Measurements from ENCODE around the gene FOXP2.
"Not testable (repeated sequence)": the region's sequence is repeated elsewhere in the genome, so short reads cannot be mapped to it uniquely, and the experiment has no call there.

FOXP2 gene

DNA sequence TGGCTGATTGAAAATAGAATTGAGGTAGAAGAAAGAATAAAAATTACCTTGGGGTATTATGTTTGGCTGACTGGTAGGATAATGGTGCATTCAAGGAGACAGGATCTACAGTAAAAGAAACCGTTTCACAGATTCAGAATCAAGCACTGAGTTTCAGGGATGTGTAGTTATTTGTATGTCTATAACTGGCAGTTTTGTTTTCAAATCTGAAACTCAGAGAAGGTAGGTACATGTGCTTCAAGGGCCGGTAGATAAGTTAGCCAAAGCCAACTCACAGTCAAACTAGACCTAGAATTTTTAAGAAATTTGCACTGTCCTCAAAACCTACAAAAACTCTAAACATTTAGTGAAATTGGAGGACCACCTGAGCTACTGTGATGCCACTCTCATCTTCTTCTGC is 191.5 kb downstream of the FOXP2 start:
- DNase-seq, result no peak

DNA sequence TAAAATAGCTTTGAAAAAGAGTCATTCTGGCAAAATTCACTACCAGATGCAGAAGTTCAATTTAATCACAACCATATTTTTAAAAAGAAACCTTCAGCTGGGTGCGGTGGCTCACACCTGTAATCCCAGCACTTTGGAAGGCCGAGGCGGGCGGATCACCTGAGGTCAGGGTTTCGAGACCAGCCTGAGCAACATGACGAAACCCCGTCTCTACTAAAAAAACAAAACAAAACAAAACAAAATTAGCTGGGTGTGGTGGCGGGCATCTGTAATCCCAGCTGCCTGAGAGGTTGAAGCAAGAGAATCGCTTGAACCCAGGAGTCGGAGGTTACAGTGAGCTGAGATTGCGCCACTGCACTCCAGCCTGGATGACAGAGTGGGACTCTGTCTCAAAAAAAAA is 194.2 kb downstream of the FOXP2 start:
- not testable (repeated sequence) for DNase-seq

DNA sequence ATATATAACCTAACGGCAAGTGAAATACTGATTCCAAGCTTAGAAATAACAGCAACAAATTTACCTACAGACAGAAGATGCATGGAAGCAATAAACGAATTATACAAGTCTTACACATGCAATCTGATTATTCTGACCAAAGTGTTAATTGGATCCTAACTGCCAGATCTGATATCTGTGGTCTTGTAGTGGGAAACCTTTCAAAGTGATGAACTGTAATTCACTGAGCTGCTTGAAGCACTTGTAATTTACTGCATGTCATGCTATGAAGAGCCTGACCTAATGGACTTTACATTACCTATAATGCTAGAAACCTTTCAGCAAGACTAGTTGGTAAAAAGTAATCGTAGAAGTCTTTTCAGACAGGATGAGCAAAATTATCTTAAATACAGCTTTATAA is 205.6 kb downstream of the FOXP2 start:
- DNase-seq, result no peak

DNA sequence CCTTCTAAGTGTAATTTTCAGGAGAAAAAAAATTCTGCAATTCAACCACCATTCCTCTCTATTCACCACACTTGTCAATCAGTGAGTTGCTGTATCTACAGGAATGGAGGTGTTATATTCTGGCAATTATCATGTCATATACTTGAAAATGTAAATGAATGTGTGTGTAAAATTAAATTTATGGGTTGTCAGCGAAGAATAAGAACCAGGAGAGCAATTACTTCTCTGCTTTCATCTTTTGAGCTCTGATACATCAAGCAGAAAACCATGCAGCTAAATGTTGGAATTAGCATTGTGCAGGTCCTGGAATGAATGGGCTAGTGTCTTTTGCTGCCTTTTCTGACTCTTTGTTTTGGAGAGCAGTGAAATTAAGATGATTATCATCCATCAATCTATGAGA is 207.6 kb downstream of the FOXP2 start:
- no peak for DNase-seq

DNA sequence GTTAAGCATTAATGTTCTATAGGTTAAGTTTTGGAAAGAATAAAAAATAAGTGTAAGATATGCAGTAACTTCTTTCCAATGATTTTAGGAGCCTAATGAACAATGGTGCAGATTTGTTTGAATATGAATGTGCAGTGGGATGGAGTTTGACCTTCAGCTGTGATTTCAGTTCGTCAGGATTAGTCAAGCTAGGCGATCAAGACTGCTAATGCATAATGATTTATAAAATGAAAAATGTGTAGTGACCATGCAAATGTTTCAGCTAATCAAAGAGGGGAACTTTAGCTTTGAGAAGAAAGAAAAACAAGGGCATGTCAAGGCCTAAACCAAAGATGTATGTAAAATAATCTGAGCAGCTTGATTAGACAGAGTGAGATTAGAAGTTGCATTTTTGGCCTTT is 208.5 kb downstream of the FOXP2 start:
- DNase-seq, result no peak

DNA sequence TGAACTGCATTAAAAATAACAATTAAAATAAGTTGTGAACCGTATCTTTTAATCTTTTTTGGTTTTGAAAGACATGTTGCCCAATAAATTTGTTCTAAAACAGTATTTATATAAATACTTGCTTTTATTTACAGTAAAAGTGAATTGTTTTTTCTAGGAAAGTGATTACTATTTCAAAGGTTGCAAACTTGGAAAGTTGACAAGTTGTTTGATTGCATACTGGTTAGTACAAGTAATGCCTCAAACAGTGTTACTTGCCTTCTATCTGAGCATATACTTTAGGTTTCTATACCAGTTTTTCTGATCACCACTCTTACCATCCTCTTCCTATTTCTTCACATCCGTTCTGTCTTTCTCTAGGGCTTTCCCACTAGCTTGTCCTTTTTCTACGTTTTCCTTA is 212.6 kb downstream of the FOXP2 start:
- DNase-seq, result no peak

DNA sequence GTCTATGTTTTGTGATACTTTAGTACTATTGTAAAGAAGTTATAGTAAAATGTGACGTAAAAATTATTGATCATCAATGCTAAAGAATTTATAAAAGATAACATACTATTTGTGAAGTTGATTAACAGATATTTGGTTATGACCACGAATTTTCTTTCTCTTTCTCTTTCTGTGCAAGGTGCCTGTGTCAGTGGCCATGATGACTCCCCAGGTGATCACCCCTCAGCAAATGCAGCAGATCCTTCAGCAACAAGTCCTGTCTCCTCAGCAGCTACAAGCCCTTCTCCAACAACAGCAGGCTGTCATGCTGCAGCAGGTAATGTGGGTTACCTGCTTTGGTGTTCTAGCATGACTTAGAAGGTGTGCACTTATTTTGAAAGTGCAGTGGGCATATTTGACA is 213.7 kb downstream of the FOXP2 start:
- DNase-seq, result no peak

DNA sequence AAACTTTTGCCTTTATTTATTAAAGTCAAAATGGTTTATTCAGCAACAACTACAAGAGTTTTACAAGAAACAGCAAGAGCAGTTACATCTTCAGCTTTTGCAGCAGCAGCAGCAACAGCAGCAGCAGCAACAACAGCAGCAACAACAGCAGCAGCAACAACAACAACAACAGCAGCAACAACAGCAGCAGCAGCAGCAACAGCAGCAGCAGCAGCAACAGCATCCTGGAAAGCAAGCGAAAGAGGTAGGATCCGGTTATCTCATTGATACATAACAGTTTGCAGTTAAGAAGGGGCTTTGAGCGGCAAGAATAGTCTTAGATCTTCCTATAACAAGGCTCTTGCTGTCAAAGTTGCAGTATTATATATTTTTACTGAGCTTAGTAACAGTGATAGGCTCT is 215.1 kb downstream of the FOXP2 start:
- no peak for DNase-seq

DNA sequence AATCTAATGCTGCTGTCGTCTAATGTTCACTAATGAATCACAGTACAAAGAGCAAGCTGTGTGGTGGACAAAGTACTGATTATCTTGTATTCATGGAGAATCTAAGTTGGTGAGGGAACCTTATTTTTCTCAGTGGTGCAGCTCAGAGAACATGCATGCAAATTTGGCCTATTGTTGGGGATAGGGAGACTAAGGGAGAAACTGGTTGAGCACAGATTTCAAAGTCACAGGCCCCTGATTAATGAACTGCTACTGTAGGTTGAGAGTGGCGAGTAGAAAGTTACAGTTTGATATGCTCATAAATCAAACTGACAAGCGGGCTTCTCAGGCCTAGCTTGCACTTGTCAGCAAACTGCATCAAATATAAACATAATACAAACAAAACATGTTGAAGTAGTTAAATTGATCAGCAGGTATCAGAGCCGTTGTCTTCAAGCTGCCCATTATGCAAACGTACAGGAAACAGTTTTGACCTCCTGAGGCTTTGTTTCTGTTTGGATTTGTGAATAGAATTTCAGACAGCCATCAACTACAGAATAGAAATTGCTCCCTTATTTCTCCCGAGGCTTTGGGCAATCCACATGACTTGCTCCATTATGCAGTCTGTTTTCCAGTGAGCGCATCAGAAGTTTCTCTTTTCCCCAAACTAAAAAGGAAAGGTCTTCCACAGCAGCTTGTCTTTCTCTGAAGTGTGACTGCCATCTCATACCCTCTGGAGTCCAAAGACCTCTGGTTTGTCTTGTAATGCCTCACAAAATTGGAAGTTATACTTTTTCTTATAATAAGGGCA is 215.8 kb downstream of the FOXP2 start:
- DNase-seq, result no peak

DNA sequence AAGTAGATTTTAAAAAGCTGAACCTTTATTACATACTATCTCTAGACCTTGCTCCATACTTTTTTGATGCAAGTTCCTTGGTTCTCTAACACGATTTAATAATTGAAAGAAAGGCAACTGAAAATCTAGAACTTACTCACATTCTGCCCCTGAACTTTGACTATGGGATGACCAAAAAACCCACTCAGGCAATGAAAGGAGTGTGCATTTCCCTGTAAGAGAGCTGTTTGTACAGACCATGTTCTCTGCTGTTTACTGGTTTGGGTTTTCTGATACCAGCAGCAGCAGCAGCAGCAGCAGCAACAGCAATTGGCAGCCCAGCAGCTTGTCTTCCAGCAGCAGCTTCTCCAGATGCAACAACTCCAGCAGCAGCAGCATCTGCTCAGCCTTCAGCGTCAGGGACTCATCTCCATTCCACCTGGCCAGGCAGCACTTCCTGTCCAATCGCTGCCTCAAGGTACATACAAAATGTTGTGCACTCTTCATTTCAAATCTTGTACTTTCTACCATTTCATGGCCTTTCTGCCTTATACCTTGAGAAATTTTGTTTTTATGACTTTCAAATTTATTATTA is 216.7 kb downstream of the FOXP2 start:
- DNase-seq, result no peak

DNA sequence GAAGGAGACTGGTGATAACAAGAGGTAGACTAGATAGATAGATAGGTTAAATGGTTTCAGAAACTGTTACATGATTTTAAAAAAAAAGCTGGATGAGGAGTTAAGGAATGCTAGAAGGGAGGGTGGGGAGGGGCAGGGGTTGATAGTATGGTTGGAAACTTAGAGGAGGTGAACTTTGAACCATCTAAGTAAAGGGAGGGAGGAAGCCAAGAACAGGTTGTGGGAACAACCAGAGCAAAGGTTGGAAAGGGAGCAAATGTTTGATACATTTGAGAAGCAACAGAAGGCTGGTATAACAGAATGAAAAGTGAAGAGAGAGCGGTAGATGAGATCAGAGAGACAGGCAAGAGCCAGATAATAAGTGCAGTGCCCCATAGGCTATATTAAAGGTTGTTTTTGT is 224.8 kb downstream of the FOXP2 start:
- no peak for DNase-seq

DNA sequence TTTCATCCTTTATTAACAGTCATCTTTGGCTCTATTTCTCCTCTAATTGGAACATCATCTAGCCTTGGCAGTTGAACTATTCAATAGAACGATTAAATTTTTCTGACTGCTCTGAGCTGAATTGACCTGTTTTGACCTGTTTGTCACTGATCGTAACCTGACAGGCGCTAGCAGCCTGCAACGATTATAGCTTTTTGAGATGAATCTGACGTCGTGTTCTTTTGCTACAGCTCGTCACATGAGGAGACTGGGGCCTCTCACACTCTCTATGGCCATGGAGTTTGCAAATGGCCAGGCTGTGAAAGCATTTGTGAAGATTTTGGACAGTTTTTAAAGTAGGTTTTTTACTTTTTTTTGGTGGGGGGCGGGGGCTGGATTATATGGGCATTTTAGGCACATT is 229.8 kb downstream of the FOXP2 start:
- no peak for DNase-seq

DNA sequence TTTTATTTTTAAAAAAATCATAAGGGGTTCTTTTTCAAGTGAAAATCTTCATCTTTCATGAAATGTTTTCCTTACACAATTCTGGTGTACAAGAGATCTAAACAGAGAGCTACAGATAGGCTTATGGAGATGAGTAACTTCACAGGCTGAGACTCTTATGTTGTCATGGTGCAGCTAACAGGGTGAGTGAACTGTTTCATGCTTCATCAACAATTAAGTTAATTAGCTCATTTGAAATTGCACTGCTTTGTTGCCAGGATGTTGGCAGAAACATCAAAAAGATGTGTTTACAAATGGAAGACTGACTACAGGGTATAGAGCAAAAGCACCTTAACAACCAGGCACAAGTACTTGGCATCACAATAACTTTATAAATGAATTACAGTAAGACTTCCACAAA is 230.8 kb downstream of the FOXP2 start:
- DNase-seq, result no peak

DNA sequence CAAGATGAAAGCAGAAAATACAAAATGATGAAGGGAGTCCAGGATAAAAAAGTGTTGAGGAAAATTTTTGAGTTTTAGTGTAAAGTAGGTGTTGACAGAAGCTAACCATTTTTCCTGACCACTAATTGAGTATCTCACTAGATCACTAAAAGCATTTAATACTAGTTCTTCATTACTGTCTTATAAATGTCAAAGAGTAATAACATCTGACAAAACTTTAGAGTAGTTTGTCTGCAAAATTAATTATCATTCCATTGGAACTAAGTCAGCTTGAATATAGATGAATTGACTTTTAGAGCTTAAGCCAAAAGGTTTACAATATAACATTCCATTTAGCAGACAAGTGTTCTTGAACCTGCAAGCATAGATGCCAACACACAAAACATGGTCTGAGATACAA is 232.9 kb downstream of the FOXP2 start:
- DNase-seq, result no peak

DNA sequence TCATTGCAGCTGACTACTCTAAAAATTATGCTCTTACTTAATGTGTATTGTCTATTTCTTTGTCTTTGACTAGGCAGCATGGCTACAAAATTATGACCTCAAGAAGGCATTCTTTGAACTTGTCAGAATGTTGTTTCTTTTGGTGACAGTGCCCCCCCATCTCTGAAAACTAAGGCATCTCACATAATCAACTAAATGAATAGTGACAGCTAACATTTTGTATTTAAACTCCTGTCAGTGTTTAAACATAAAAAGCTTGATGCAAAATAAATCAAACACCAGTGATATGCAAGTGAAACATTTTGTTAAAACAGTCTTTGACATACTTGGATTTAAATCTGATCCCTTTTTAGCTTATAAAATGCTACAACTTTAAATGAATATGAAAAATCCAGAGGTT is 233.5 kb downstream of the FOXP2 start:
- no peak for DNase-seq

DNA sequence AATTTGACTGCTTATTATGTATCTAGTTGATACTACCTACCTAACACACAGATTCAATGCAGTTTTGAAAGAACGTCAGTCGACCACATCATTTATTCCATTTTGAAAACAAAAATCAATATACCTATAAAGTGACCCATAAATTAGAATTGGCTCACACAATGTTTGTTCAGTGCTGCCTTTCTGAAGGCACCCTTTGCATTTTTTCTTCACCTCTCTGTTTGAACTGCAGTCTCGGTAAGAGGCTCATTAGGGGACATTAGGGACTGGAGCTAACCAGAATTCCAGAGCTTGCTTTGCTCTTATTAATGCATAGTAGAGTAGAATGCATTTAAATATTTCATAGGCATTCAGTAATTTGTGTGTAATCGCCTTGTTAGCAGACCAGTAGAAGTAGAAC is 234.1 kb downstream of the FOXP2 start:
- DNase-seq, result no peak

DNA sequence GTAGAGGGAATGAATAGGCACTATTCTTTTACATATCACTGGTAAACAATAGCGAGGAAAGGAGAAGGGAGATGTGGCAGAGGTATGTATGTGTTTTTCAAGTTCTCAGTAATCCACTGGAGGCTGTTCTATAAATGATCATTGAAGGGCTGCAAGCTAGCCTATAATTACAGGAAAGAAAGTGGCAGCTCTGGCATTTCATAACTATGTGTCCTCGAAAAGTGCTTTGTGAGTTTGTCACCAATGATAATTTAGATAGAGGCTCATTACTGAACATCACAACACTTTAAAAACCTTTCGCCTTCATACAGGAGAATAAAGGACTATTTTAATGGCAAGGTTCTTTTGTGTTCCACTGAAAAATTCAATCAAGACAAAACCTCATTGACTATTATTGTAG is 235.1 kb downstream of the FOXP2 start:
- no peak for DNase-seq

DNA sequence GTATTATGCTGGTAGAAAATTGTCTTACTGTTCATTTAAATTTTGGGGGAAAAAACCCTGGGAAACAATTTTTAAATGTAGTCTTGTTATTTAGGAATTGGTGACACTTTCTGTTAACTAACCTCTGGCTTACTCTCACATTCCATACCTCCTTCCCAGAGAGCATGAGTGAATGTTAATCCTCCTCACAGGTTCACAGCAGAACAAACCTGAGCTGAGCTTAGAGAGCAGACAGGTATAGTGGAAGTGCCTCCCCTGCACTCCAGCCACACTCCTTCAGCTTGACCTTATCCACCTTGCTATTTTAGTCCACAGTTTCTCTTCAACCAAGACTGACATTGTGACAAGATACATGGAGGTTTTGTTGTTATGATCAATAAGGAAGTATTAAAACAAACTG is 235.9 kb downstream of the FOXP2 start:
- no peak for DNase-seq

DNA sequence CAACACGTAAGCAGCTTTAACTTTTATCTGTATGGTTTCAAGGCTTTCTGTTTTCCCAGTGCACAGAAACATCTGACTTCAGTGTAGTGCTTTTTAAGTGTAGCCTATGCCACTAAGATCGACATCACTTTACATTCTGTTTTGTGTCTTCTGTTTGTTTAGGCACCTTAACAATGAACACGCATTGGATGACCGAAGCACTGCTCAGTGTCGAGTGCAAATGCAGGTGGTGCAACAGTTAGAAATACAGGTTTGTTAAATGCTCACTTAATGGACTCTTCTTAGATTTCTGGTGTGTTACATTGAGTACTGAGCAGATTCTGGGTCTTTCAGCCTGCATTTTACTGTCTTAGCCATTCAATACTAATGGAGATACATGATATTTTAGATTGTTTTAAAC is 237.4 kb downstream of the FOXP2 start:
- DNase-seq, result no peak

DNA sequence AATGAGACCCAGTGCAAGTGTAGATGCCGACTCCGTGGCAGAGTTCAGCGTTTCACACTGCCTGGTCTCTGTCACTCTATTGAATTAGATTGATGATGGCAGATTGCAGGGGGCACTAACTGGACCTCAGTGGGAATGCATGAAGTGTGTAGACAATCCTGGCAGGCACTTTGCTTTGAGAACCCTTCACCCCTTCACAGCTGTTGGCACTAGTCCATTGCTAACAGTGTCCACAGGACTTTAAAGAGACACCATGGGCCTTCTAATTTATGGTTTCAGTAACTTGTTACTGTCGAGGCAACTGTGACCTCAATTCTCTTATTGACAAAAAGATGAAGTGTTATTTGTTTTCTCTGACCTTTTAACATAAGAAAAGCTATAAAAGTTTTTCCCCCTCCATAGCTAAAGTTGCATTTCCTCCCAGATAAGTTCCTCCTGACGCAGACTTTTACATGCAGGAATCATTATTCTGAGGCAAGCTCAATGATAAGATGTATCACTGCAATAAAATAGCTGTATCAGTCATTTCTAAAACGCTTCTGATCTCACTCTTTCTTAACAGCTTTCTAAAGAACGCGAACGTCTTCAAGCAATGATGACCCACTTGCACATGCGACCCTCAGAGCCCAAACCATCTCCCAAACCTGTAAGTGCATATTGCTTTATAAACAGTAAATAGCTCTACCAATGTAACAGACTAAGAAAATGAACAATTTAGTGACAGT is 238.9 kb downstream of the FOXP2 start:
- DNase-seq, result no peak

DNA sequence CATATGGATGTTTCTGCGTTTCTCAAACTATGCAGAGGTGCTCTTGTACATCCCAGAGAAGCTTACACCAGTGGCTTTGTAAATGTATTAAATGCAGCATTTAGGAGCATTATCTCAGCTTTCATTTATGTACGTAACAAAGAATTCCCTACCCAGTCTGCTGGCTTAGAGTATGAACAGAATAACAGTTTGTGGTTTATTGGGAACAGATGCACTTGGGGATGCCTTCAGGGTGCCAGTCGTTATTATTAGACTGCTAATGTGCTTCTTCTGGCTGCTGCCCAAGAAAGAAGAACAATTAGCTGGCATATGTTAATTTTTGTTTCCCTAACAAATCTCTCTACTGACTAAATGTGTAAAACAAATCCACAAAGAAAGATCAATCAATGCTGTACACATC is 241.9 kb downstream of the FOXP2 start:
- no peak for DNase-seq

DNA sequence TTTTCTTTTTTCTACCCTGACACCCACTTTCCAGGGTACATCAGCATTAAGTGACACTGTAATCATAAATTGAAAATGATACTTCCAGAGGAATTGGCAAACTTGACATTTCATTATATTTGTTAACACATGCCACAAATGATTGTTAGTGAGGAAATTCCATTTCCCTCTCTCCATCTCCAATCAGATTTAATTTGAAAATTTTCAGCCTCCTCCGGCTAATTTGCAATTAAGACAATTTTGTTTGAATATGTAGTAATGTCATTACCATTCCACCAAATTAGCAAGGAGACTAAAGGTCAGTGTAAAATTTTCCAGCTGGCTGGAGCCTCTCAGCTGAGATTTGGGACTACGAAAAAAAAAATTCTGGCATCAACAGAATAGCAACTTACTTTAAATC is 242.7 kb downstream of the FOXP2 start:
- DNase-seq, result no peak

DNA sequence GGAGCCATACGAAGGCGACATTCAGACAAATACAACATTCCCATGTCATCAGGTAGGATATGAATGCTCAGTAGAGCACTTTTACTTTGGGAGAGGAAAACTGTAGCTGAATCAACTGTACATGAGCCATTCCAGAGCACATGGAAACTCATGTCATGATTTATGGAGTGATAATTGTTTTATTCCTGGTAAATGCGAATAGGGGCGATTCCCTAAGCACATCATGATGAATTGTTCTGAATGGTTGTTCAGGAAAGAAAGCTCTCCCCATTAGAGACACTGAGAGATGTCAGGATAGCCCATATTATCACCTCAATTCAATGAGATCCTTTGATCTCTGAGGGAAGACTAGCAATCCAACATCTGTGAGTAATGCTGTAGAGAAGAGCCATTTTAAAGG is 243.6 kb downstream of the FOXP2 start:
- DNase-seq, result no peak

DNA sequence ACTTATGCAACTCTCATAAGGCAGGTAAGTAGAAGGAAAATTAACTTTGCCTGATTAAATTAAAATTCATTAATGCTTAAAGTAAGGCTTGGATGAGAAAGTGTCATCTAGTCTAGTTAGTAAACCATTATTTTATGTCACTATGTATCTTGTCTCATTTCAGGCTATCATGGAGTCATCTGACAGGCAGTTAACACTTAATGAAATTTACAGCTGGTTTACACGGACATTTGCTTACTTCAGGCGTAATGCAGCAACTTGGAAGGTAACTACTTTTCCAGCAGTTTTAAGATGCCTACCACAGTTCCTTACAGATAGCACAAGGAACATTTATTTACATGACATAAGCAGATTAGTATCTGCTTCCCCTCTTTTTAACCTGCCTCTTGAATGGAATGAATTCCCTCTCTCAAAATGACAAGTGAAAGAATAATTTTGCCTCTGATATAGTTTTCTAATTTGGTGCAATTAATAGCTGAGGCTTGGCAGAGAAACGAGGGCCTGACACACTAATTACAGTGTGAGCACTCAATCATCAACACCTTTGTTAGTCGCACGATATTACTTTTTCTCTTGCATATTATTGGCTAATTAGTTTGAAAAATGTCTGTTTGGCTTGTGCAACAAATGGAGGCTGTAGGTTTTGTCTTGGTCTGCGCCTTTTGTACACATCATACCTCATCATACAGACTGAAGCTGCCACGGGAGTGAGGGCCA is 245.0 kb downstream of the FOXP2 start:
- DNase-seq, result no peak
